SK-N-SH (cell line): ENCODE data around the gene SLC38A8. TPM values are rescaled to one million over a fixed set of nuclear protein-coding genes. Genes with fewer than 3 reads are reported as not detected.

ENCODE experiments used
- CTCF ChIA-PET: fragments of 300-600, 350-600 bp; formaldehyde crosslinking; extraction: SDS; loops from one replicate; lab custom pipeline; 2021; lab: Yijun Ruan, JAX
- POLR2A ChIA-PET: fragments of 350-600 bp; sonication (Branson Sonifier 250); formaldehyde crosslinking; extraction: SDS; loops from one replicate; lab custom pipeline; 2020; ENCODE audit warnings: antibody characterized with exemption, inconsistent platforms; lab: Yijun Ruan, JAX
- DNase-seq: peaks from one replicate; pipeline ENCODE4 v3.0.0; 2012
- H2AFZ ChIP-seq: fragments of 200-600 bp; sonication (generic); 2 replicates; pipeline ENCODE4 v1.8.1; 2016; ENCODE audit warnings: antibody characterized with exemption, mild to moderate bottlenecking, low read depth
- H3F3A ChIP-seq: fragments of 200-600 bp; sonication (generic); replicated peaks from 2 replicates; pipeline ENCODE3; 2016; ENCODE audit warnings: antibody characterized with exemption, mild to moderate bottlenecking; ENCODE audit not compliant: insufficient read depth
- H3K27ac ChIP-seq, 2 experiments: fragments of 200-500 bp in 1 of 2; fragments of 200-600 bp in 1 of 2; sonication (Bioruptor generic) in 1 of 2; sonication (generic), shearing (Covaris generic) in 1 of 2; 2 replicates each; pipeline versions ENCODE4 v1.5.1 to v1.6.1; 2014 to 2016; ENCODE audit warnings: low read depth in 2 of 2, inconsistent platforms in 1 of 2, low read length in 1 of 2, mild to moderate bottlenecking in 1 of 2, mixed read lengths in 1 of 2
- H3K27me3 ChIP-seq: fragments of 200-600 bp; sonication (generic), shearing (Covaris generic); 2 replicates; pipeline ENCODE4 v1.6.1; 2016; ENCODE audit warnings: mixed run types; ENCODE audit not compliant: insufficient read depth
- H3K36me3 ChIP-seq, 2 experiments: fragments of 200-500 bp in 1 of 2; fragments of 200-600 bp in 1 of 2; sonication (Bioruptor generic) in 1 of 2; sonication (generic) in 1 of 2; replicated peaks in 1 of 2; 2 replicates each; pipeline versions ENCODE3 to v1.5.1; 2014 to 2016; ENCODE audit warnings: low read length in 1 of 2, mild to moderate bottlenecking in 1 of 2; ENCODE audit not compliant: insufficient read depth in 2 of 2, control insufficient read depth in 1 of 2
- H3K4me1 ChIP-seq, 2 experiments: fragments of 200-500 bp in 1 of 2; fragments of 200-600 bp in 1 of 2; sonication (Bioruptor generic) in 1 of 2; sonication (generic), shearing (Covaris generic) in 1 of 2; 2 replicates each; pipeline versions ENCODE4 v1.5.1 to v1.6.1; 2014 to 2016; ENCODE audit warnings: low read depth in 1 of 2, low read length in 1 of 2, mixed run types in 1 of 2; ENCODE audit not compliant: insufficient read depth in 2 of 2, control insufficient read depth in 1 of 2
- H3K4me2 ChIP-seq: fragments of 200-600 bp; sonication (generic), shearing (Covaris generic); 2 replicates; pipeline ENCODE4 v1.6.1; 2017; ENCODE audit warnings: mixed run types
- H3K4me3 ChIP-seq, 2 experiments: fragments of 200-500 bp in 1 of 2; fragments of 200-600 bp in 1 of 2; sonication (Bioruptor generic) in 1 of 2; sonication (generic), shearing (Covaris generic) in 1 of 2; 2 replicates each; pipeline versions ENCODE4 v1.5.1 to v1.8.1; 2014 to 2016; ENCODE audit warnings: low read depth in 2 of 2, inconsistent platforms in 1 of 2, low read length in 1 of 2, mild to moderate bottlenecking in 1 of 2, mixed read lengths in 1 of 2, moderate library complexity in 1 of 2
- H3K79me2 ChIP-seq: fragments of 200-600 bp; sonication (generic); 2 replicates; pipeline ENCODE4 v1.8.1; 2017; ENCODE audit warnings: mild to moderate bottlenecking; ENCODE audit not compliant: insufficient read depth
- H3K9ac ChIP-seq: fragments of 200-600 bp; sonication (generic); 2 replicates; pipeline ENCODE4 v1.6.1; 2017; ENCODE audit warnings: mixed run types
- H3K9me2 ChIP-seq: fragments of 200-600 bp; sonication (generic); 2 replicates; pipeline ENCODE4 v1.6.1; 2017; ENCODE audit warnings: mixed run types
- H3K9me3 ChIP-seq: fragments of 200-600 bp; sonication (generic); 2 replicates; pipeline ENCODE4 v1.6.1; 2017; ENCODE audit warnings: mixed run types, mild to moderate bottlenecking, moderate library complexity
- H4K20me1 ChIP-seq: fragments of 200-600 bp; sonication (generic); 2 replicates; pipeline ENCODE4 v1.6.1; 2017; ENCODE audit warnings: mild to moderate bottlenecking, mixed run types; ENCODE audit not compliant: insufficient read depth
- CHD2 ChIP-seq: fragments of 150-350 bp; IDR thresholded peaks from 2 replicates; pipeline ENCODE4 v1.6.1; 2018; ENCODE audit warnings: low read length; ENCODE audit not compliant: partially characterized antibody
- ELF1 ChIP-seq: IDR thresholded peaks from 2 replicates; pipeline ENCODE4 v1.4.0; 2012
- FOSL2 ChIP-seq: IDR thresholded peaks from 2 replicates; pipeline ENCODE4 v1.4.0; 2012; ENCODE audit warnings: low read depth, mild to moderate bottlenecking, moderate library complexity, borderline replicate concordance
- GATA2 ChIP-seq: sonication (generic); formaldehyde crosslinking; IDR thresholded peaks from 2 replicates; pipeline ENCODE4 v1.5.0; 2020; ENCODE audit warnings: mild to moderate bottlenecking, missing genetic modification reagents
- IRF3 ChIP-seq: fragments of 150-350 bp; IDR thresholded peaks from 2 replicates; pipeline ENCODE4 v1.6.1; 2016; ENCODE audit warnings: mild to moderate bottlenecking, low read depth, low read length
- JUND ChIP-seq: IDR thresholded peaks from 2 replicates; pipeline ENCODE4 v1.4.0; 2012
- MXI1 ChIP-seq: IDR thresholded peaks from 2 replicates; pipeline ENCODE4 v1.6.1; 2012; ENCODE audit warnings: mild to moderate bottlenecking, low read depth, low read length, improper control_type of control experiment
- NFIC ChIP-seq: IDR thresholded peaks from 2 replicates; pipeline ENCODE4 v1.4.0; 2012; ENCODE audit warnings: borderline replicate concordance
- RAD21 ChIP-seq: IDR thresholded peaks from 2 replicates; pipeline ENCODE4 v1.6.1; 2012; ENCODE audit warnings: mild to moderate bottlenecking, low read length
- REST ChIP-seq: IDR thresholded peaks from 2 replicates; pipeline ENCODE4 v1.6.1; 2012; ENCODE audit warnings: mild to moderate bottlenecking, low read depth, low read length, moderate library complexity
- RFX5 ChIP-seq: IDR thresholded peaks from 2 replicates; pipeline ENCODE4 v1.6.1; 2012; ENCODE audit warnings: mild to moderate bottlenecking, improper control_type of control experiment, low read length
- RXRA ChIP-seq: IDR thresholded peaks from 2 replicates; pipeline ENCODE4 v1.4.0; 2012; ENCODE audit warnings: low read depth, mild to moderate bottlenecking, borderline replicate concordance
- SIN3A ChIP-seq: IDR thresholded peaks from 2 replicates; pipeline ENCODE4 v1.6.1; 2012; ENCODE audit warnings: low read depth, mild to moderate bottlenecking, low read length, moderate library complexity, borderline replicate concordance
- SMC3 ChIP-seq: IDR thresholded peaks from 2 replicates; pipeline ENCODE4 v1.6.1; 2012; ENCODE audit warnings: low read depth, low read length, improper control_type of control experiment
- TEAD4 ChIP-seq: IDR thresholded peaks from 2 replicates; pipeline ENCODE4 v1.4.0; 2012; ENCODE audit warnings: mild to moderate bottlenecking, borderline replicate concordance; ENCODE audit not compliant: insufficient read depth
- USF1 ChIP-seq: IDR thresholded peaks from 2 replicates; pipeline ENCODE4 v1.4.0; 2012; ENCODE audit warnings: low read depth, borderline replicate concordance
- USF2 ChIP-seq: fragments of 150-350 bp; IDR thresholded peaks from 2 replicates; pipeline ENCODE4 v1.6.1; 2017; ENCODE audit warnings: antibody characterized with exemption, low read length, low read depth, borderline replicate concordance
- WGBS: methylation state at CpG from one replicate; pipeline ENCODE4 v1.1.6; 2017; ENCODE audit warnings: low lambda C conversion rate; 5-methylcytosine and 5-hydroxymethylcytosine counted together
- polyA plus RNA-seq, 3 experiments: library from polyadenylated mRNA; depleted of rRNA; stranded (reverse); fragments of >200 nt; gene quantifications; 2 replicates each; pipeline ENCODE4 v1.2.3, GENCODE V29; 2012

Gene SLC38A8
- polyA plus RNA-seq, 1 of the 3 experiments (the other 2 are of a cell fraction): not detected

GRCh38 chr16:84059111-84059510 is 16.5 kb upstream of the SLC38A8 start:
- Histone ChIP-seq H3K36me3 (peaks cover 41 to 87% of the 10 kb centered on the region in 2 experiments), H3K4me2 (no peak overlapping the region)
- WGBS: 86% methylated on average over 11 of the region's 11 CpGs

More at GRCh38 chr16:84059111-84059510, 16.5 kb upstream of the SLC38A8 start:
- ChIA-PET CTCF (interaction anchor here (1.2 to 21.4 kb wide), 6 partner anchors 10 to 128 kb away, joined by 3 to 470 read pairs (median 4); partner anchors contain the start of gene OSGIN1), POLR2A (interaction anchor here (0.8 kb wide), 1 partner anchor 13 kb away, joined by 3 read pairs; no protein-coding TSS in a partner anchor)
- Histone ChIP-seq H3K9ac (no peak overlapping the region), H3K4me3 (no peak overlapping the region), H4K20me1 (peaks cover 4% of the 10 kb centered on the region; the same call in 1 of the 2 replicates), H3F3A (no peaks in the 10 kb centered on the region), H3K4me1 (peaks cover 0 to 16% of the 10 kb centered on the region in 2 experiments; a peak in 2 of 4 replicates), H3K27me3 (no peaks in the 10 kb centered on the region), H3K27ac (no peak overlapping the region), H3K9me2 (no peaks in the 10 kb centered on the region), H3K79me2 (no peaks in the 10 kb centered on the region), H2AFZ (no peak overlapping the region), H3K9me3 (no peaks in the 10 kb centered on the region)
- no peak for DNase-seq
- TF ChIP-seq FOSL2 (no peak), CHD2 (no peak), TEAD4 (no peak), JUND (no peak), SMC3 (no peak), IRF3 (no peak), RXRA (no peak), RFX5 (no peak), RAD21 (no peak), SIN3A (no peak), USF2 (no peak), GATA2 (CRISPR knock-in tag) (no peak), ELF1 (no peak), USF1 (no peak), MXI1 (no peak), REST (no peak), NFIC (no peak)
